Body of pancreas (tissue), 4 donors: ENCODE measurements around the gene TMEM135. TPM values are rescaled to one million over a fixed set of nuclear protein-coding genes. Genes with fewer than 3 reads are reported as not detected.

Experiments
- ATAC-seq: fragments of 150-250 bp; one replicate; pipeline ENCODE4 v1.9.1; 2016
- DNase-seq, 4 donors: peaks; one replicate each; pipeline ENCODE4 v3.0.0-alpha.2; 2019
- H3K27ac ChIP-seq, 4 donors: fragments of 200-600 bp; sonication (generic); 1 replicate in 3 of 4; 2 replicates in 1 of 4; pipeline versions ENCODE4 v1.5.1 to v1.6.1; 2016 to 2019; ENCODE audit warnings: mild to moderate bottlenecking in 1 of 4, mixed read lengths in 1 of 4, moderate library complexity in 1 of 4
- H3K27me3 ChIP-seq, 2 donors: fragments of 200-600 bp; sonication (generic); one replicate each; pipeline ENCODE4 v1.6.0; 2016; ENCODE audit warnings: mild to moderate bottlenecking in 1 of 2
- H3K36me3 ChIP-seq, 2 donors: fragments of 200-600 bp; sonication (generic); replicated peaks in 1 of 2; 2 replicates each; pipeline ENCODE4 v1.5.1; 2016; ENCODE audit warnings: low read depth in 2 of 2; ENCODE audit not compliant: insufficient read depth in 1 of 2
- H3K4me1 ChIP-seq: fragments of 200-600 bp; sonication (generic); one replicate; pipeline ENCODE4 v1.6.0; 2016
- H3K4me3 ChIP-seq, 2 donors: fragments of 200-600 bp; sonication (generic); 1 replicate in 1 of 2; 2 replicates in 1 of 2; pipeline ENCODE4 v1.5.1; 2016 to 2019
- H3K9me3 ChIP-seq, 3 donors: fragments of 200-600 bp; sonication (generic); 1 replicate in 2 of 3; 2 replicates in 1 of 3; pipeline ENCODE4 v1.5.1; 2016
- CTCF ChIP-seq, 7 experiments: fragments of 450-650 bp in 4 of 7; fragments of 200-600 bp in 3 of 7; sonication (generic) in 3 of 7; IDR thresholded peaks; one replicate each; pipeline ENCODE4 v1.5.1; 2016 to 2019; ENCODE audit warnings: antibody characterized with exemption in 7 of 7
- POLR2A ChIP-seq, 3 donors: fragments of 450-650 bp; IDR thresholded peaks; one replicate each; pipeline ENCODE4 v1.6.1; 2016; ENCODE audit warnings: antibody characterized with exemption in 3 of 3, mild to moderate bottlenecking in 2 of 3
- WGBS, 2 donors: methylation state at CpG; one replicate each; pipeline ENCODE4 v1.1.5; 2017; 5-methylcytosine and 5-hydroxymethylcytosine counted together
- intact Hi-C: fragments of 100-400 bp; cut with DNase I; formaldehyde crosslinking; loops from one replicate; pipeline ENCODE4 v1.15.1; 2023
- total RNA-seq, 2 donors: library from RNA; depleted of rRNA; stranded (reverse); fragments of >200 nt; gene quantifications; one replicate each; pipeline ENCODE4 v1.1.0, GENCODE V29; 2016

TMEM135 gene
- total RNA-seq, 2 donors from 2014 or later, result 11.2 to 20.1 TPM

GRCh38 chr11:87193756-87194470 lies 156.2 kb downstream of the TMEM135 start:
- no peaks in the 10 kb centered on the region for H3K36me3 ChIP-seq
- 68 to 76% methylated on average over 2 of the region's 2 CpGs for WGBS, 2 donors
- no peaks in the 10 kb centered on the region for H3K27me3 ChIP-seq
- no peak for TF ChIP-seq CTCF (IDR thresholded peaks at IDR 0.05)
- no peak for TF ChIP-seq POLR2A (IDR thresholded peaks at IDR 0.05)
- intact Hi-C loops, result no loop called here
- no peak overlapping the region for H3K27ac ChIP-seq
- no peak for DNase-seq
- no peaks in the 10 kb centered on the region for H3K9me3 ChIP-seq
- ATAC-seq, result no peak
- H3K4me3 ChIP-seq, result no peak overlapping the region
- H3K4me1 ChIP-seq, result no peaks in the 10 kb centered on the region

DNA sequence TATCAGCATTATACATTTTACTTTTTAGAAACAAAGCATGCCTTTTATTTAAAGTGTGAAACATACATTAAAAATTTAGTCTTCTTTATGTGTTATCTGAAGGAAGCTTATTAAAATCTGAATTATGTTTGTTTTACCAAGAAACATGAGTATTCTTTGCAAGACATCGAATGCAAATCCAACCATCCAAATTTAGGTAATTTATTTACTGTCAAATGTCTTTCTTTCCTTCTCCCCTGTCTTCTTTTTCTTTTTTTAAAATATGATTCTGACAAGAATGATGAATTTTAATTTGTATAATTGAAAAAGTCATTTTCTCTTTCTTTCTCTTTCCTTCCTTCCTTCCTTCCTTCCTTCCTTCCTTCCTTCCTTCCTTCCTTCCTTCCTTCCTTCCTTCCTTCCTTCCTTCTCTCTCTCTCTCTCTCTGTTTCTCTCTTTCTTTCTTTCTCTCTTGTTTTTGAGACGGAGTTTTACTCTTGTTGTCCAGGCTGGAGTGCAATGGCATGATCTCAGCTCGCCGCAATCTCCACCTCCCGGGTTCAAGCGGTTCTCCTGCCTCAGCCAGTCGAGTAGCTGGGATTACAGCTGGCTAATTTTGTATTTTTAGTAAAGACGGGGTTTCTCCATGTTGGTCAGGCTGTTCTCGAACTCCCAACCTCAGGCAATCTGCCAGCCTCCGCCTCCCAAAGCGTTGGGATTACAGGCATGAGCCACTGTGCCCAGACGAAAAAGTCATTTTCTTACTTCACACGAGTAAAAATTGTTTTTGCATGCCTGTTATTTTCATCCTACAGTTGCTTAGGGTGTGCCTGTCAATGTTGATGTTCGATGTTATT lies 157.5 kb downstream of the TMEM135 start:
- Histone ChIP-seq H3K4me1 (no peaks in the 10 kb centered on the region), H3K9me3 (no peaks in the 10 kb centered on the region), H3K27me3 (no peaks in the 10 kb centered on the region), H3K27ac (no peak overlapping the region), H3K4me3 (no peak overlapping the region), H3K36me3 (no peaks in the 10 kb centered on the region)
- intact Hi-C loops, result no loop called here
- no peak for TF ChIP-seq POLR2A (IDR thresholded peaks at IDR 0.05)
- no peak for TF ChIP-seq CTCF (IDR thresholded peaks at IDR 0.05)
- no peak for DNase-seq
- no peak for ATAC-seq
- 94 to 96% methylated on average over 14 of the region's 14 CpGs for WGBS, 2 donors

DNA sequence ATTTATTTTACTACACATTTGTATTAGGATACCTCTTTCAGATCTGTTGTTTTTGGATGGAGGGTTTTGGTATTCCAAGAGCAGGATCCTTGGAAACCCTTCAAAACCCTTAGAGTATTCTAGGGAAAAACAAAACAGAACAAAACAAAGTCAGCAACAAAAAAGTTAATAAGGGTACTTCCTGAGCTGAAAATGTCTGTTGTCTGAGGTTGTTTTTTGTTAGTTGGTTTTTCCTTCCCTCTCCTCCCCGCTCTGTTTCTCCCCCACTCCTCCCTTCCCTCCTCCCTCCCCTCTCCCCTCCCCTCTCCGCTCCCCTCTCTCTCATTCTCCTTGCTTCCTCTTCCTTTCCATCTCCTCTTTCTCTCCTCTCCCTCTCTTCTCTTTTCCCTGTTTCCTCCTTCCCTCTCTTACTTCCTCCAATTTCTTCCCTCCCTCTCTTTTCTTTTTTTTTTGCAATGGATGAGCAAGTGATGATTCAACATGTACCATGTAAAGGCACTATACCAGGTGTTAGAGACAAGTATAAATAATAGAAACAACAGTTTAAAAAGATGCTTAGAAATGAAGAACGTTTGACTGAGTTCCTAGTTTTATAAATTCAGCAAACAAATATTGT lies 160.6 kb downstream of the TMEM135 start:
- DNase-seq (no peak), ATAC-seq (no peak)
- Histone ChIP-seq H3K27ac (no peak overlapping the region), H3K36me3 (no peaks in the 10 kb centered on the region), H3K27me3 (no peaks in the 10 kb centered on the region), H3K4me3 (no peak overlapping the region), H3K4me1 (no peaks in the 10 kb centered on the region), H3K9me3 (no peaks in the 10 kb centered on the region)
- WGBS, 2 donors, result 63 to 76% methylated on average over 3 of the region's 3 CpGs
- TF ChIP-seq POLR2A (IDR thresholded peaks at IDR 0.05) (no peak), CTCF (IDR thresholded peaks at IDR 0.05) (no peak)
- intact Hi-C loops, result no loop called here

DNA sequence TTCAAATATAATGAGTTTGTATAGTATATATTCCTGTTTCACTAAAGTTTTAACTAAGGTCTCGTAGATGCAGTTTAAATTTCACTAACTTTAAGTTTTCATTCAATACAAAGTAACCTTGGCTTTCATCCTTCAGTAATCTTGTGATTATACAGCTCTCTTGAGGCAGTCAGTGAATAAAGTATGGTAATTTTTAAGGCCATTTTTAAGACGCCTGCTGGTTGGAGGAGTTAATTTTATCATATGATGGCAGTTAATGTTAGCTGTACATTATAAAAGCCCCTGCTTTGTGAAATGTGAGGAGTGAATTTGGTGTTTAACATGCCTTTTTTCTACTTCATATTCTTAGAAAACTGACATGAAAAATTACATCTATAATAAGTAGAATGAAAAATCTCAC lies 163.6 kb downstream of the TMEM135 start:
- Histone ChIP-seq H3K4me3 (no peak overlapping the region), H3K27me3 (no peaks in the 10 kb centered on the region), H3K4me1 (no peaks in the 10 kb centered on the region), H3K27ac (no peak overlapping the region), H3K36me3 (no peaks in the 10 kb centered on the region), H3K9me3 (no peaks in the 10 kb centered on the region)
- ATAC-seq, result no peak
- 89 to 93% methylated on average over 2 of the region's 2 CpGs for WGBS, 2 donors
- intact Hi-C loops, result no loop called here
- TF ChIP-seq CTCF (IDR thresholded peaks at IDR 0.05) (no peak), POLR2A (IDR thresholded peaks at IDR 0.05) (no peak)
- DNase-seq, result no peak
